ENCODE measurements around the gene SLC22A5.

DNA sequence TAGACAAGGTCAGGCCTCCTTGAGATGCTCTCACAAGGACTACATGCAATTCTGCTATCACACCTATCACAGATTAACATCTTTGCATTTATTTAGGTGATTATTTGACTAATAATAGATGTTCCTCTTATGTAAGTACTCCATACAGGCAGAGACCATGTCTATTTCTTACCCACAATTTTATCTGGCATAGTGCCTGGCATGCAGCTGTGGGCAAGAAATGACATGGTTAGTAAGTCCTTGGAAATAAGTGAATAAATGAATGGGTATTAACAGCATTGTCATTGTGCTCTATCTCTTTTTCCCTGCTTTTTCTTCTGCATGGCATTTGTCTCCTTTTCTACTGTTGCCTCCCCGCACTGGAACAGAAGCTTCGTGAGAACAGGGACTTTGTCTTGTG is 49.4 kb downstream of the SLC22A5 start:
- TF ChIP-seq POLR2AphosphoS5 (IDR thresholded peaks at IDR 0.05; ENCODE audit: borderline replicate concordance, low read depth, low read length) (no peak), EZH2 (IDR thresholded peaks at IDR 0.05) (no peak), FOXP2 (optimal IDR thresholded peaks at IDR 0.05; ENCODE audit: control extremely low read depth, extremely low read length, insufficient read depth) (no peak)

Measured in SK-N-MC (cell line).